Measurements from ENCODE around the gene PNPO. TPM values are rescaled to one million over a fixed set of nuclear protein-coding genes. Genes with fewer than 3 reads are reported as not detected.
A peak's percentile ranks its signal among the peaks of the same experiment; 100 is the strongest.

The PNPO gene
- total and polyA plus RNA-seq, 2 of the 8 experiments (the other 6 are each of a cell fraction or from before 2014, with no cell fraction given), result 7.0 to 8.1 TPM

DNA sequence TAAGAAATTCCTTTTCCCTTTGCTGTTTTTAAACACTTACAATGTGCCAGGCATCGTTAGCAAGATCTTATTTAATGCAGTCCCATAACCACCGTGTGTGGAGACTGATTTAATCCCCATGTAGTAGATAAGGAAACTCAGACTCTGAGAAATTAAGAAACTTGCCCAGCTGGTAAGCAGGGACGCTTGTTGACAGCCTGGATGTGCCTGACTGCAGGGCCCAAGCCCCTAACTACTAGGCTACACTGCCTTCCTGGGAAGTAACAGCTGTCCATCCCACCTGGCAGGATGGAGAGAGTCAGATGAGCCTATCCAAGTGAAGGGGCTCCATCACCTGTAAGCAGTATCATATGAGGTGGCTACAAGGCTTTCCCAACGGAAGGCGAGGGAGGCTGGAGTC is 52.6 kb downstream of the PNPO start:
- WGBS, 2 experiments (ENCODE audit: extremely low coverage in 1 of 2, insufficient coverage in 1 of 2, insufficient read length in 1 of 2, insufficient replicate concordance in 2 of 2, low coverage in 1 of 2, low lambda C conversion rate in 2 of 2, missing lambda C conversion rate in 1 of 2), result 94% methylated on average over 5 of the region's 5 CpGs; no CpG with 5 or more reads in 1 of the 2 experiments
- CTCF ChIA-PET (ENCODE audit: partially characterized antibody), result interaction anchor here (0.6 to 16.0 kb wide), 7 partner anchors 10 to 275 kb away, joined by 3 to 288 read pairs (median 7); no protein-coding TSS in a partner anchor
- no peak overlapping the region for H3K4me2 ChIP-seq (ENCODE audit: insufficient read depth in 1 of 2, low read depth in 2 of 2, low read length in 2 of 2)
- TF ChIP-seq, protein P1, sequence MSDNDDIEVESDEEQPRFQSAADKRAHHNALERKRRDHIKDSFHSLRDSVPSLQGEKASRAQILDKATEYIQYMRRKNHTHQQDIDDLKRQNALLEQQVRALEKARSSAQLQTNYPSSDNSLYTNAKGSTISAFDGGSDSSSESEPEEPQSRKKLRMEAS (IDR thresholded peaks at IDR 0.05), result no peak
- no peak for TF ChIP-seq ZNF274 (IDR thresholded peaks at IDR 0.05; ENCODE audit: borderline replicate concordance, extremely low read depth, low read length)
- TF ChIP-seq PHF8 (conservative IDR thresholded peaks at IDR 0.05; ENCODE audit: low read depth, low read length), result no peak
- no peak for TF ChIP-seq TAF7 (optimal IDR thresholded peaks at IDR 0.05; ENCODE audit: borderline replicate concordance, low read depth, low read length)
- no peak for TF ChIP-seq TEAD4 (IDR thresholded peaks at IDR 0.05; ENCODE audit: low read depth, low read length)
- no peak for TF ChIP-seq CBX5 (IDR thresholded peaks at IDR 0.05; ENCODE audit: low read depth, low read length)
- TF ChIP-seq CTBP2 (IDR thresholded peaks at IDR 0.05; ENCODE audit: borderline replicate concordance, insufficient read depth, insufficient read length, low read length), result no peak
- no peak for TF ChIP-seq CHD2 (IDR thresholded peaks at IDR 0.05; ENCODE audit: low read length)
- TF ChIP-seq SUZ12 (IDR thresholded peaks at IDR 0.05; ENCODE audit: low read length), result no peak
- TF ChIP-seq, protein P2, sequence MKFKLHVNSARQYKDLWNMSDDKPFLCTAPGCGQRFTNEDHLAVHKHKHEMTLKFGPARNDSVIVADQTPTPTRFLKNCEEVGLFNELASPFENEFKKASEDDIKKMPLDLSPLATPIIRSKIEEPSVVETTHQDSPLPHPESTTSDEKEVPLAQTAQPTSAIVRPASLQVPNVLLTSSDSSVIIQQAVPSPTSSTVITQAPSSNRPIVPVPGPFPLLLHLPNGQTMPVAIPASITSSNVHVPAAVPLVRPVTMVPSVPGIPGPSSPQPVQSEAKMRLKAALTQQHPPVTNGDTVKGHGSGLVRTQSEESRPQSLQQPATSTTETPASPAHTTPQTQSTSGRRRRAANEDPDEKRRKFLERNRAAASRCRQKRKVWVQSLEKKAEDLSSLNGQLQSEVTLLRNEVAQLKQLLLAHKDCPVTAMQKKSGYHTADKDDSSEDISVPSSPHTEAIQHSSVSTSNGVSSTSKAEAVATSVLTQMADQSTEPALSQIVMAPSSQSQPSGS (IDR thresholded peaks at IDR 0.05; ENCODE audit: low read length), result no peak
- TF ChIP-seq, protein P3, sequence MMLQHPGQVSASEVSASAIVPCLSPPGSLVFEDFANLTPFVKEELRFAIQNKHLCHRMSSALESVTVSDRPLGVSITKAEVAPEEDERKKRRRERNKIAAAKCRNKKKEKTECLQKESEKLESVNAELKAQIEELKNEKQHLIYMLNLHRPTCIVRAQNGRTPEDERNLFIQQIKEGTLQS (IDR thresholded peaks at IDR 0.05; ENCODE audit: insufficient read depth, low read depth, low read length), result no peak

More for the DNA sequence above, 52.6 kb downstream of the PNPO start:
- Histone ChIP-seq H3K79me1 (ENCODE audit: low read depth, low read length) (no peaks in the 10 kb centered on the region), H3K23me2 (ENCODE audit: low read depth, low read length) (no peaks in the 10 kb centered on the region), H3K9ac (replicated peaks in 1 of 4; ENCODE audit: extremely low read depth in 1 of 4, low read depth in 3 of 4, low read length in 3 of 4) (no peak overlapping the region), H3K36me3 (ENCODE audit: control insufficient read depth in 2 of 4, insufficient read depth in 4 of 4, low read length in 3 of 4) (no peaks in the 10 kb centered on the region), H3K9me3 (ENCODE audit: insufficient read depth in 2 of 2, low read depth in 1 of 2, low read length in 1 of 2) (no peaks in the 10 kb centered on the region), H3K56ac (replicated peaks; ENCODE audit: insufficient read length, low read depth, low read length) (no peak overlapping the region), H3K4me1 (replicated peaks in 1 of 4; ENCODE audit: control insufficient read depth in 3 of 4, insufficient read depth in 4 of 4, low read length in 3 of 4) (peaks cover 14 to 31% (median 23%) of the 10 kb centered on the region in 4 experiments), H4K5ac (ENCODE audit: insufficient read length, low read depth, low read length) (no peak overlapping the region), H3K23ac (ENCODE audit: insufficient read length) (no peak overlapping the region), H2AK5ac (ENCODE audit: low read depth, low read length) (peak overlapping the region; percentile 84; the same call in 1 of the 2 replicates), H3K18ac (ENCODE audit: extremely low read depth, low read length) (no peak overlapping the region), H2BK15ac (ENCODE audit: low read length) (peak overlapping the region; percentile 90; the same call in 1 of the 2 replicates), H3K4ac (replicated peaks; ENCODE audit: insufficient read length, low read depth, low read length) (no peak overlapping the region), H4K8ac (ENCODE audit: extremely low read depth, insufficient read depth, low read length) (no peak overlapping the region), H3K4me3 (ENCODE audit: extremely low read depth in 1 of 4, insufficient read depth in 2 of 4, low read depth in 3 of 4, low read length in 4 of 4) (no peak overlapping the region), H2BK20ac (ENCODE audit: low read length) (peak overlapping the region; percentile 89; the same call in 1 of the 2 replicates), H2BK12ac (ENCODE audit: low read depth, low read length) (no peak overlapping the region), H2AFZ (ENCODE audit: low read length) (no peak overlapping the region), H3K79me2 (ENCODE audit: control insufficient read depth in 1 of 2, insufficient read depth in 2 of 2, low read length in 2 of 2) (no peaks in the 10 kb centered on the region), H4K91ac (replicated peaks; ENCODE audit: insufficient read length, low read length) (no peak overlapping the region), H3K14ac (ENCODE audit: insufficient read length) (no peak overlapping the region), H3K27ac (ENCODE audit: low read depth, low read length) (no peak overlapping the region), H2BK5ac (ENCODE audit: low read depth, low read length) (peak overlapping the region; percentile 80; the same call in 1 of the 2 replicates), H4K20me1 (replicated peaks in 1 of 2; ENCODE audit: control insufficient read depth in 1 of 2, insufficient read depth in 2 of 2, low read length in 2 of 2) (no peaks in the 10 kb centered on the region), H3K27me3 (replicated peaks in 1 of 4; ENCODE audit: control insufficient read depth in 3 of 4, extremely low read depth in 1 of 4, insufficient read depth in 3 of 4, low read length in 3 of 4) (no peaks in the 10 kb centered on the region), H2BK120ac (replicated peaks; ENCODE audit: low read depth, low read length) (no peak overlapping the region)
- POLR2A ChIA-PET (ENCODE audit: partially characterized antibody), result interaction anchor here (0.9 to 3.1 kb wide), 5 partner anchors 9 to 23 kb away, joined by 3 to 12 read pairs (median 6); partner anchors contain the start of gene CDK5RAP3
- FAIRE-seq, result no peak
- DNase-seq (ENCODE audit: low read depth in 1 of 2, low spot score in 2 of 2), result no peak

All from H1 (cell line).